Ectodermal cell (in vitro differentiated cells): ENCODE data around the gene UGT3A1. TPM values are rescaled to one million over a fixed set of nuclear protein-coding genes. Genes with fewer than 3 reads are reported as not detected.
"Not testable (repeated sequence)": the region's sequence is repeated elsewhere in the genome, so short reads cannot be mapped to it uniquely, and the experiment has no call there.

ENCODE experiments used
- H3K27ac ChIP-seq: 2 replicates; pipeline ENCODE4 v1.7.0; 2013; ENCODE audit warnings: mild to moderate bottlenecking, low read depth, low read length; ENCODE audit not compliant: insufficient read depth, poor library complexity, severe bottlenecking
- H3K27me3 ChIP-seq: 2 replicates; pipeline ENCODE4 v1.7.0; 2013; ENCODE audit warnings: mild to moderate bottlenecking, low read length; ENCODE audit not compliant: insufficient read depth, control insufficient read depth, poor library complexity, severe bottlenecking
- H3K36me3 ChIP-seq: one replicate; pipeline ENCODE4 v1.7.0; 2013; ENCODE audit warnings: low read length; ENCODE audit not compliant: control insufficient read depth, insufficient read depth
- H3K4me1 ChIP-seq: one replicate; pipeline ENCODE4 v1.7.0; 2013; ENCODE audit warnings: low read length; ENCODE audit not compliant: control insufficient read depth, insufficient read depth
- H3K4me3 ChIP-seq: 2 replicates; pipeline ENCODE4 v1.7.0; 2013; ENCODE audit warnings: low read depth, low read length, control low read depth; ENCODE audit not compliant: insufficient read depth
- H3K9me3 ChIP-seq: 2 replicates; pipeline ENCODE4 v1.7.0; 2013; ENCODE audit warnings: mild to moderate bottlenecking, low read length, moderate library complexity; ENCODE audit not compliant: control insufficient read depth
- WGBS, 2 experiments: methylation state at CpG; one replicate each; pipeline ENCODE4 v1.1.7; 2013; ENCODE audit warnings: missing lambda C conversion rate in 2 of 2; 5-methylcytosine and 5-hydroxymethylcytosine counted together
- polyA plus RNA-seq, 4 experiments: library from polyadenylated mRNA; stranded (reverse); fragments of 50-300 nt; gene quantifications; one replicate each; pipeline ENCODE4 v1.2.3, GENCODE V29; 2013

The UGT3A1 gene
- 6.8 TPM for polyA plus RNA-seq (2013, experiment 1 of 4)
- 8.8 TPM for polyA plus RNA-seq (2013, experiment 2 of 4)
- polyA plus RNA-seq (2013, experiment 3 of 4) = 5.0 TPM
- polyA plus RNA-seq (2013, experiment 4 of 4) = 5.9 TPM

GRCh38 chr5:35990941-35991611 is at the start of gene UGT3A1:
Gene UGT3A1, minus strand, starts transcription at chr5:35991390. Its CDS starts 150 bp downstream, at chr5:35991240.
- H3K27me3 ChIP-seq = peaks cover 13% of the 10 kb centered on the region
- no peaks in the 10 kb centered on the region for H3K36me3 ChIP-seq
- peaks cover 9% of the 10 kb centered on the region for H3K4me1 ChIP-seq
- peak within 1 kb of the TSS; percentile 34 for H3K4me3 ChIP-seq
- 5 to 6% methylated on average over 25 of the region's 25 CpGs for WGBS, 2 experiments
- H3K27ac ChIP-seq = no peak within 1 kb of the TSS
- no peaks in the 10 kb centered on the region for H3K9me3 ChIP-seq

- H3K9me3 ChIP-seq = no peaks in the 10 kb centered on the region
- no peak overlapping the region for H3K27ac ChIP-seq
- no peaks in the 10 kb centered on the region for H3K4me1 ChIP-seq
- WGBS, 2 experiments = 92% methylated on average over 13 of the region's 13 CpGs
- no peak overlapping the region for H3K4me3 ChIP-seq
- H3K27me3 ChIP-seq = no peaks in the 10 kb centered on the region
- H3K36me3 ChIP-seq = no peaks in the 10 kb centered on the region
Observed at GRCh38 chr5:36035696-36036095, 44.5 kb upstream of the UGT3A1 start.

GRCh38 chr5:36034536-36035134 is 43.4 kb upstream of the UGT3A1 start:
- not testable (repeated sequence) for H3K4me1 ChIP-seq, H3K27ac ChIP-seq, H3K36me3 ChIP-seq, H3K9me3 ChIP-seq, H3K27me3 ChIP-seq, H3K4me3 ChIP-seq
- 88 to 94% methylated on average over 3 of the region's 3 CpGs for WGBS, 2 experiments

DNA sequence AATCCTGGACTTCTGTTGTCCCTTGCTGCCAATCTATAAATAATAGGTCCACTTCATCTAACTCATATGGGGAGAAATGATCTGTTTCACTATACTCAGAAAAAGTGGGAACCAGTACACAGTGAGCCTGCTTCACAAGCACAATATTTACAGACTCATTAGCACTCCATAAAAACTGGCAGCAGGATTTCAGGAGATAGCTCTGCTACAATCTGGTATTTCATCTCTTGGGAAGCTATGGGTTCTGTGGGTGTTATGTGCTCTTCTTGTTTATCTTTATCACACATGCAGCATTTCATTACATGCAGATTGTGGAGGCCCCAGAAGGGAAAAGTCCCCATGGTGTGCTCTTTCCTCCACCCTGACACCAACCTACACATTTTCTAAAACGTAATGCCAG is 42.3 kb upstream of the UGT3A1 start:
- H3K4me3 ChIP-seq = no peak overlapping the region
- H3K9me3 ChIP-seq = no peaks in the 10 kb centered on the region
- no peak overlapping the region for H3K27ac ChIP-seq
- no peaks in the 10 kb centered on the region for H3K4me1 ChIP-seq
- H3K36me3 ChIP-seq = no peaks in the 10 kb centered on the region
- WGBS, 2 experiments = 88 to 100% methylated on average over 1 of the region's 1 CpG
- no peaks in the 10 kb centered on the region for H3K27me3 ChIP-seq

- H3K4me3 ChIP-seq = no peak overlapping the region
- no peak overlapping the region for H3K27ac ChIP-seq
- no peaks in the 10 kb centered on the region for H3K36me3 ChIP-seq
Observed at GRCh38 chr5:36033047-36033446, 41.9 kb upstream of the UGT3A1 start.

DNA sequence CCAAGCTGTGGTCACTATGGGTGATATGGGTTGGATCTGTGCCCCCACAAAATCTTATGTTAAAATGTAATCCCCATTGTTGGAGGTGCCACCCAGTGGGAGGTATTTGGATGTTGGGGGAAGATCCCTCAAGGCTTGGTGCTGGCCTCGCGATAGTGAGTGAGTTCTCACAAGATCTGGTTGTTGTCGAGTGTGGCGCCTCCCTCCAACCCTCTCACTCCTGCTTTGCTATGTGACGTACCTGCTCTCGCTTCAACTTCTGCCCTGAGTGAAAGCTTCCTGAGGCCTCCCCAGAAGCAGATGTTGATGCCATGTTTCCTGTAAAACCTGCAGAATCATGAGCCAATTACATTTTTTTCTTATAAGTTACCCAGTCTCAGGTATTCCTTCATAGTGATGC is 40.0 kb upstream of the UGT3A1 start:
- no peaks in the 10 kb centered on the region for H3K4me1 ChIP-seq
- H3K9me3 ChIP-seq = no peaks in the 10 kb centered on the region
- H3K27me3 ChIP-seq = no peaks in the 10 kb centered on the region
- no peak overlapping the region for H3K27ac ChIP-seq
- H3K4me3 ChIP-seq = no peak overlapping the region
- 87 to 88% methylated on average over 6 of the region's 6 CpGs for WGBS, 2 experiments
- H3K36me3 ChIP-seq = no peaks in the 10 kb centered on the region

More at GRCh38 chr5:36033047-36033446, 41.9 kb upstream of the UGT3A1 start:
- Histone ChIP-seq H3K9me3 (no peaks in the 10 kb centered on the region), H3K27me3 (no peaks in the 10 kb centered on the region), H3K4me1 (no peaks in the 10 kb centered on the region)

DNA sequence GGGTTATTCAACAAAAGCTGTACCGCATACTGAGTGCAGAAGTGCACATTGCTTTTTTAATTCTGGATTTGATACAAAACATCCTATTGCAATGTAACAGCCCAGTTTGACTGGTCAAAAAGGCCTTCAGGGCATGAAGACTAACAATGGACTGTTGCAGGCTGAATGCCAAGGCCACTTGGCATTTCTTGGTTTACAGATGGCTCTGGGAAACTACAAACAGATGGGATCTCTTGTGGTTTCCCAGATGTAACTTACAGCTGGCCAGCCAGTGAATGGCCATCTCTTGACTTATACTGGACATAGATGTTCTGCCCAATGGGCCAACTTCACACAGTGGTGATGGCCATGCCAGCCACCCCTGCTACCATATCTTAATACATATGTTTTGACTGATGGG is 38.7 kb upstream of the UGT3A1 start:
- no peak overlapping the region for H3K27ac ChIP-seq
- WGBS, 2 experiments = 87 to 94% methylated on average over 1 of the region's 1 CpG
- H3K4me3 ChIP-seq = no peak overlapping the region
- H3K4me1 ChIP-seq = no peaks in the 10 kb centered on the region
- H3K36me3 ChIP-seq = no peaks in the 10 kb centered on the region
- H3K27me3 ChIP-seq = no peaks in the 10 kb centered on the region
- H3K9me3 ChIP-seq = no peaks in the 10 kb centered on the region

DNA sequence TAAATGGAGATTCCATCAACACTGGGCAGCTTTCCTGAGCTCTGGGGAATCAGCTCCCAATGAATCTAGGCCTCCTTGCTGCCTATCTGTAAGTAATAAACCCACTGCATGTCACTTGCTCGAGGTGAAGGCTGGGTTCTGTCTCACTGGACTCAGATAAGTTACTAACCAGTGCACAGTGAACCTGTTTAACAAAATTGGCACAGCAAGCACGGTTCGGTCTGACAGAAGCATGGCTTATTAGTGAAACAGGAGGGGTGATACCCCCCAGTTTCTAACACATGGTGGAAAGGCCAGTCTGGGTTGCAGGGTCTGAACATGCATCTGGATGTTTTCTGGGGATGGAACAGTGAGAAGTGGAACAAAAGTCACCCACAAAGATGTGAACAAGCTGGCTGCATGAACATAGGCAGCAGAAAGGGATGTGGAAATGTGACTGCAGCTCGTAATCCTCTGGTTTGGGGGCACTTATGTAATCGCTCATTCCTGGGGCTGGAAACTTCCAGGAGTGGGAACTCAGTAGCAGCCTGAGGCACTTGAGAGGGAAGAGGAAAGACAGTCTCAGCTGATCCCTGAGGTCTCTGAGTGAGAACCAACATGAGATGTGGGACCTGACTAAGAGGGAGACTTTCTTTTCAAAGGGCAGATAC is 37.8 kb upstream of the UGT3A1 start:
- H3K36me3 ChIP-seq = no peaks in the 10 kb centered on the region

GRCh38 chr5:36027711-36028110 is 36.5 kb upstream of the UGT3A1 start:
- H3K27ac ChIP-seq = no peak overlapping the region
- H3K36me3 ChIP-seq = no peaks in the 10 kb centered on the region
- H3K9me3 ChIP-seq = no peaks in the 10 kb centered on the region
- 91 to 94% methylated on average over 8 of the region's 8 CpGs for WGBS, 2 experiments
- H3K27me3 ChIP-seq = no peaks in the 10 kb centered on the region
- no peak overlapping the region for H3K4me3 ChIP-seq
- no peaks in the 10 kb centered on the region for H3K4me1 ChIP-seq

More for the DNA sequence above, 37.8 kb upstream of the UGT3A1 start:
- Histone ChIP-seq H3K9me3 (no peaks in the 10 kb centered on the region), H3K27me3 (no peaks in the 10 kb centered on the region), H3K4me3 (no peak overlapping the region), H3K27ac (no peak overlapping the region), H3K4me1 (no peaks in the 10 kb centered on the region)
- WGBS, 2 experiments = 92% methylated on average over 5 of the region's 5 CpGs

GRCh38 chr5:36026706-36027465 is 35.7 kb upstream of the UGT3A1 start:
- no peaks in the 10 kb centered on the region for H3K36me3 ChIP-seq
- no peaks in the 10 kb centered on the region for H3K9me3 ChIP-seq
- 81 to 91% methylated on average over 6 of the region's 6 CpGs for WGBS, 2 experiments
- no peaks in the 10 kb centered on the region for H3K27me3 ChIP-seq
- H3K27ac ChIP-seq = no peak overlapping the region
- no peaks in the 10 kb centered on the region for H3K4me1 ChIP-seq
- no peak overlapping the region for H3K4me3 ChIP-seq
